Neural cell (in vitro differentiated cells): ENCODE measurements around the gene ARID3A. TPM values are rescaled to one million over a fixed set of nuclear protein-coding genes. Genes with fewer than 3 reads are reported as not detected.

Experiments used
- H2AFZ ChIP-seq: fragments of 200-600, 300-800 bp; sonication (generic), shearing (Covaris generic); 2 replicates; pipeline ENCODE4 v1.6.0; 2014; ENCODE audit warnings: low read depth, mild to moderate bottlenecking, antibody characterized with exemption, low read length, moderate library complexity
- H3F3A ChIP-seq: fragments of 200-600 bp; shearing (Covaris generic); 2 replicates; pipeline ENCODE4 v1.6.1; 2016; ENCODE audit warnings: mild to moderate bottlenecking, moderate library complexity, mixed read lengths, antibody characterized with exemption, low read length; ENCODE audit not compliant: insufficient read depth, poor library complexity, severe bottlenecking
- H3K27ac ChIP-seq: fragments of 200-600, 300-800 bp; sonication (generic), shearing (Covaris generic); 2 replicates; pipeline ENCODE4 v1.5.1; 2014; ENCODE audit warnings: mild to moderate bottlenecking, low read length, moderate library complexity
- H3K27me3 ChIP-seq: fragments of 300-800, 200-600 bp; sonication (generic), shearing (Covaris generic); 2 replicates; pipeline ENCODE4 v1.6.0; 2014; ENCODE audit warnings: mild to moderate bottlenecking, low read depth, low read length, moderate library complexity; ENCODE audit not compliant: insufficient read depth
- H3K36me3 ChIP-seq: fragments of 300-800, 200-600 bp; sonication (generic), shearing (Covaris generic); 2 replicates; pipeline ENCODE4 v1.5.1; 2014; ENCODE audit warnings: mild to moderate bottlenecking, antibody characterized with exemption, low read length, moderate library complexity; ENCODE audit not compliant: insufficient read depth
- H3K4me2 ChIP-seq: fragments of 300-800, 200-600 bp; sonication (generic), shearing (Covaris generic); 2 replicates; pipeline ENCODE4 v1.6.0; 2014; ENCODE audit warnings: mild to moderate bottlenecking, low read length
- H3K4me3 ChIP-seq: fragments of 300-800, 200-600 bp; sonication (generic), shearing (Covaris generic); 2 replicates; pipeline ENCODE4 v1.5.1; 2014; ENCODE audit warnings: mild to moderate bottlenecking, low read length, moderate library complexity
- H3K79me2 ChIP-seq: fragments of 200-600 bp; shearing (Covaris generic); replicated peaks from 2 replicates; pipeline ENCODE4 v1.6.0; 2014; ENCODE audit warnings: mild to moderate bottlenecking, low read length, moderate library complexity; ENCODE audit not compliant: insufficient read depth
- H3K9ac ChIP-seq: fragments of 300-800, 200-600 bp; sonication (generic), shearing (Covaris generic); 2 replicates; pipeline ENCODE4 v1.6.1; 2016; ENCODE audit warnings: mild to moderate bottlenecking, low read length, mixed read lengths
- H3K9me2 ChIP-seq: fragments of 200-600 bp; shearing (Covaris generic); 2 replicates; pipeline ENCODE4 v1.6.1; 2016; ENCODE audit warnings: mild to moderate bottlenecking, low read length, mixed read lengths; ENCODE audit not compliant: insufficient read depth
- H3K9me3 ChIP-seq: fragments of 200-600, 300-800 bp; sonication (generic), shearing (Covaris generic); 2 replicates; pipeline ENCODE4 v1.6.1; 2016; ENCODE audit warnings: mild to moderate bottlenecking, mixed run types, low read length, moderate library complexity, mixed read lengths
- H4K20me1 ChIP-seq: fragments of 200-600 bp; shearing (Covaris generic); 2 replicates; pipeline ENCODE4 v1.6.1; 2016; ENCODE audit warnings: mild to moderate bottlenecking, mixed run types; ENCODE audit not compliant: insufficient read depth
- EP300 ChIP-seq: fragments of 450-650 bp; conservative IDR thresholded peaks from 2 replicates; pipeline ENCODE4 v1.6.1; 2014; ENCODE audit warnings: antibody characterized with exemption, mild to moderate bottlenecking, moderate library complexity; ENCODE audit not compliant: poor library complexity, severe bottlenecking
- EZH2 ChIP-seq: fragments of 200-600, 300-800 bp; shearing (Covaris generic), sonication (generic); IDR thresholded peaks from 2 replicates; pipeline ENCODE4 v1.6.1; 2014; ENCODE audit warnings: antibody characterized with exemption, low read length, borderline replicate concordance, mild to moderate bottlenecking; ENCODE audit not compliant: insufficient read depth, poor library complexity, severe bottlenecking
- MXI1 ChIP-seq: fragments of 450-650 bp; conservative IDR thresholded peaks from 2 replicates; pipeline ENCODE4 v1.6.1; 2014; ENCODE audit warnings: antibody characterized with exemption, mild to moderate bottlenecking; ENCODE audit not compliant: poor library complexity, severe bottlenecking
- POLR2AphosphoS5 ChIP-seq: IDR thresholded peaks from 2 replicates; pipeline ENCODE4 v1.6.1; 2012
- RAD21 ChIP-seq: fragments of 450-650 bp; conservative IDR thresholded peaks from 2 replicates; pipeline ENCODE4 v1.6.1; 2014; ENCODE audit warnings: antibody characterized with exemption, mild to moderate bottlenecking, moderate library complexity
- REST ChIP-seq: IDR thresholded peaks from 2 replicates; pipeline ENCODE4 v1.6.1; 2012; ENCODE audit warnings: borderline replicate concordance
- SMC3 ChIP-seq: fragments of 450-650 bp; conservative IDR thresholded peaks from 2 replicates; pipeline ENCODE4 v1.6.1; 2014; ENCODE audit warnings: antibody characterized with exemption, mild to moderate bottlenecking, moderate library complexity; ENCODE audit not compliant: poor library complexity
- TAF1 ChIP-seq: IDR thresholded peaks from 2 replicates; pipeline ENCODE4 v1.6.1; 2012; ENCODE audit warnings: low read depth
- polyA plus RNA-seq: library from polyadenylated mRNA; depleted of rRNA; stranded (reverse); fragments of >200 nt; gene quantifications from 2 replicates; pipeline ENCODE4 v1.2.3, GENCODE V29; 2014
- TF ChIP-seq, protein P1 (sequence below): fragments of 450-650 bp; IDR thresholded peaks from 2 replicates; pipeline ENCODE4 v1.5.1; 2014; ENCODE audit warnings: antibody characterized with exemption, mild to moderate bottlenecking, moderate library complexity; ENCODE audit not compliant: poor library complexity, severe bottlenecking

ARID3A gene
- polyA plus RNA-seq, 1 donor from 2014 or later = 11.4 TPM

GRCh38 chr19:926589-927350 lies 935 bp downstream of the ARID3A start:
- H3K79me2 ChIP-seq = peaks cover 11% of the 10 kb centered on the region

GRCh38 chr19:927351-927779 lies 1.5 kb downstream of the ARID3A start:
- H3K9me3 ChIP-seq = no peaks in the 10 kb centered on the region
- no peaks in the 10 kb centered on the region for H4K20me1 ChIP-seq
- H3K9me2 ChIP-seq = no peaks in the 10 kb centered on the region
- H3F3A ChIP-seq = no peaks in the 10 kb centered on the region
- peak overlapping the region; percentile 60 for H3K27ac ChIP-seq
- no peaks in the 10 kb centered on the region for H3K36me3 ChIP-seq
- H3K4me3 ChIP-seq = peak overlapping the region; percentile 84
- peak overlapping the region; percentile 85 for H3K9ac ChIP-seq
- H2AFZ ChIP-seq = no peak overlapping the region
- peaks cover 11% of the 10 kb centered on the region for H3K79me2 ChIP-seq
- no peaks in the 10 kb centered on the region for H3K27me3 ChIP-seq
- peak overlapping the region; percentile 39 for H3K4me2 ChIP-seq
- TF ChIP-seq SMC3 = no peak
- no peak for TF ChIP-seq EP300
- TF ChIP-seq MXI1 = no peak
- no peak for TF ChIP-seq REST
- TF ChIP-seq POLR2AphosphoS5 = no peak
- no peak for TF ChIP-seq TAF1
- TF ChIP-seq, protein P1, sequence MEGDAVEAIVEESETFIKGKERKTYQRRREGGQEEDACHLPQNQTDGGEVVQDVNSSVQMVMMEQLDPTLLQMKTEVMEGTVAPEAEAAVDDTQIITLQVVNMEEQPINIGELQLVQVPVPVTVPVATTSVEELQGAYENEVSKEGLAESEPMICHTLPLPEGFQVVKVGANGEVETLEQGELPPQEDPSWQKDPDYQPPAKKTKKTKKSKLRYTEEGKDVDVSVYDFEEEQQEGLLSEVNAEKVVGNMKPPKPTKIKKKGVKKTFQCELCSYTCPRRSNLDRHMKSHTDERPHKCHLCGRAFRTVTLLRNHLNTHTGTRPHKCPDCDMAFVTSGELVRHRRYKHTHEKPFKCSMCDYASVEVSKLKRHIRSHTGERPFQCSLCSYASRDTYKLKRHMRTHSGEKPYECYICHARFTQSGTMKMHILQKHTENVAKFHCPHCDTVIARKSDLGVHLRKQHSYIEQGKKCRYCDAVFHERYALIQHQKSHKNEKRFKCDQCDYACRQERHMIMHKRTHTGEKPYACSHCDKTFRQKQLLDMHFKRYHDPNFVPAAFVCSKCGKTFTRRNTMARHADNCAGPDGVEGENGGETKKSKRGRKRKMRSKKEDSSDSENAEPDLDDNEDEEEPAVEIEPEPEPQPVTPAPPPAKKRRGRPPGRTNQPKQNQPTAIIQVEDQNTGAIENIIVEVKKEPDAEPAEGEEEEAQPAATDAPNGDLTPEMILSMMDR = no peak

More at GRCh38 chr19:926589-927350, 935 bp downstream of the ARID3A start:
- H3K27me3 ChIP-seq = no peaks in the 10 kb centered on the region
- no peak overlapping the region for H3K4me2 ChIP-seq
- H3F3A ChIP-seq = no peaks in the 10 kb centered on the region
- peak overlapping the region; percentile 84 for H3K4me3 ChIP-seq
- H4K20me1 ChIP-seq = no peaks in the 10 kb centered on the region
- TF ChIP-seq, protein P1 = no peak
- no peak for TF ChIP-seq TAF1
- no peak for TF ChIP-seq RAD21
- no peak for TF ChIP-seq MXI1
- no peak for TF ChIP-seq EP300
- TF ChIP-seq EZH2 = no peak
- TF ChIP-seq REST = no peak
- H3K36me3 ChIP-seq = no peaks in the 10 kb centered on the region
- no peaks in the 10 kb centered on the region for H3K9me2 ChIP-seq
- no peak overlapping the region for H2AFZ ChIP-seq
- no peaks in the 10 kb centered on the region for H3K9me3 ChIP-seq
- H3K9ac ChIP-seq = peak overlapping the region; percentile 85
- H3K27ac ChIP-seq = peak overlapping the region; percentile 60
